GM21786 (cell line): ENCODE measurements around the gene STK35.

Experiments used
- ATAC-seq: cut with Tn5 transposase; IDR thresholded peaks from one replicate; pipeline ENCODE4 v1.9.1; 2021; ENCODE audit not compliant: unreplicated experiment

STK35 gene

GRCh38 chr20:2133318-2134183 is 31.9 kb downstream of the STK35 start:
- ATAC-seq = no peak

- ATAC-seq = no peak
Observed at GRCh38 chr20:2135013-2135412, 33.4 kb downstream of the STK35 start.

- no peak for ATAC-seq
Observed at GRCh38 chr20:2136275-2136674, 34.6 kb downstream of the STK35 start.

- no peak for ATAC-seq
Observed at GRCh38 chr20:2137552-2138201, 36.0 kb downstream of the STK35 start.

- no peak for ATAC-seq
Observed at GRCh38 chr20:2138396-2138795, 36.8 kb downstream of the STK35 start.

GRCh38 chr20:2139250-2139649 is 37.6 kb downstream of the STK35 start:
- no peak for ATAC-seq

GRCh38 chr20:2139736-2140135 is 38.1 kb downstream of the STK35 start:
- no peak for ATAC-seq

GRCh38 chr20:2140561-2140960 is 38.9 kb downstream of the STK35 start:
- no peak for ATAC-seq

- ATAC-seq = no peak
Observed at GRCh38 chr20:2141600-2142575, 40.3 kb downstream of the STK35 start.

GRCh38 chr20:2142649-2143048 is 41.0 kb downstream of the STK35 start:
- ATAC-seq = no peak

GRCh38 chr20:2143594-2143993 is 42.0 kb downstream of the STK35 start:
- ATAC-seq = no peak

GRCh38 chr20:2144850-2145249 is 43.2 kb downstream of the STK35 start:
- no peak for ATAC-seq

GRCh38 chr20:2145376-2145775 is 43.7 kb downstream of the STK35 start:
- no peak for ATAC-seq

- ATAC-seq = no peak
Observed at GRCh38 chr20:2146080-2146867, 44.6 kb downstream of the STK35 start.

- no peak for ATAC-seq
Observed at GRCh38 chr20:2149507-2149906, 47.9 kb downstream of the STK35 start.

- no peak for ATAC-seq
Observed at GRCh38 chr20:2150660-2151059, 49.0 kb downstream of the STK35 start.

- no peak for ATAC-seq
Observed at GRCh38 chr20:2151858-2152281, 50.2 kb downstream of the STK35 start.

GRCh38 chr20:2152317-2152716 is 50.7 kb downstream of the STK35 start:
- no peak for ATAC-seq

GRCh38 chr20:2153326-2153725 is 51.7 kb downstream of the STK35 start:
- no peak for ATAC-seq

- no peak for ATAC-seq
Observed at GRCh38 chr20:2156224-2156623, 54.6 kb downstream of the STK35 start.
